ENCODE results near the gene TTC21B. TPM values are rescaled to one million over a fixed set of nuclear protein-coding genes. Genes with fewer than 3 reads are reported as not detected.

The TTC21B gene
- total and polyA plus RNA-seq, 2 of the 8 experiments (the other 6 are each of a cell fraction or from before 2014, with no cell fraction given), result 6.9 to 20.8 TPM

DNA sequence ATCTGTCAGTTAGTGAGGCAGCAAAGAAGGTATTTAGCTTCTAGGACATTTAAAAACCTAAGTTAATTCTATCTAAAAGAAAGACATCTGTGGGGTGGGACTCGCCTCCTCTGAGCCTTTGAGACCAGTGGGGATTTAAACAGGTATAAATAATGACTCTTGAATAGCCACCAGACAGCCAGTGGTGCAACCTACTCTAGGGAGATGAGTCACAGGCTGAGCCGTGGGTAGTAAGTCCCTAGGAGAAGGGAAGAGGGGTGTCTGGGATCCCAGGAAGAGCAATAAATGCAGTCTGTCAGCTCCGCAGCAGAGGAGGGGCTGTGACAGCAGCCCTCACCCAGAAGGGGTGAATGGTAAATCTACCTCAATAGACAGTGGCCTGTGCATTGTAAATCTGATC lies 116.5 kb downstream of the TTC21B start (continued):
- TF ChIP-seq CHD1 (IDR thresholded peaks at IDR 0.05; ENCODE audit: low read depth, low read length) (no peak), TCF12 (IDR thresholded peaks at IDR 0.05; ENCODE audit: low read depth, low read length) (no peak), CHD2 (IDR thresholded peaks at IDR 0.05; ENCODE audit: low read length) (no peak), SP1 (IDR thresholded peaks at IDR 0.05; ENCODE audit: low read depth, low read length) (no peak), TAF7 (optimal IDR thresholded peaks at IDR 0.05; ENCODE audit: borderline replicate concordance, low read depth, low read length) (no peak), JUN (IDR thresholded peaks at IDR 0.05; ENCODE audit: low read depth, low read length) (no peak), GABPA (IDR thresholded peaks at IDR 0.05; ENCODE audit: borderline replicate concordance, insufficient read depth, low read length) (no peak), CREB1 (IDR thresholded peaks at IDR 0.05) (no peak), SAP30 (IDR thresholded peaks at IDR 0.05; ENCODE audit: insufficient read depth, insufficient replicate concordance, low read length) (no peak)
- TF ChIP-seq, protein P1, sequence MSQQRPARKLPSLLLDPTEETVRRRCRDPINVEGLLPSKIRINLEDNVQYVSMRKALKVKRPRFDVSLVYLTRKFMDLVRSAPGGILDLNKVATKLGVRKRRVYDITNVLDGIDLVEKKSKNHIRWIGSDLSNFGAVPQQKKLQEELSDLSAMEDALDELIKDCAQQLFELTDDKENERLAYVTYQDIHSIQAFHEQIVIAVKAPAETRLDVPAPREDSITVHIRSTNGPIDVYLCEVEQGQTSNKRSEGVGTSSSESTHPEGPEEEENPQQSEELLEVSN (IDR thresholded peaks at IDR 0.05), result no peak
